HT-29 (cell line): ENCODE results near the gene PLCH1. TPM values are rescaled to one million over a fixed set of nuclear protein-coding genes. Genes with fewer than 3 reads are reported as not detected.

ENCODE experiments used
- DNase-seq: peaks from one replicate; pipeline ENCODE4 v3.0.0-alpha.2; 2015; ENCODE audit warnings: low spot score
- total RNA-seq: library from RNA; depleted of rRNA; stranded (reverse); fragments of >200 nt; shearing (Covaris generic); gene quantifications from 2 replicates; pipeline ENCODE4 v1.2.3, GENCODE V29; 2014

The PLCH1 gene
- total RNA-seq, 1 experiment from 2014 or later, result 1.9 TPM

GRCh38 chr3:155382396-155383042 is 362.4 kb downstream of the PLCH1 start:
- DNase-seq, result peak; percentile 93

GRCh38 chr3:155377847-155378246 is 367.0 kb downstream of the PLCH1 start:
- no peak for DNase-seq

GRCh38 chr3:155377071-155377470 is 367.8 kb downstream of the PLCH1 start:
- no peak for DNase-seq

GRCh38 chr3:155372281-155372680 is 372.6 kb downstream of the PLCH1 start:
- DNase-seq, result no peak

- DNase-seq, result no peak
Measured at GRCh38 chr3:155370764-155371503, 373.9 kb downstream of the PLCH1 start.

GRCh38 chr3:155370198-155370597 is 374.7 kb downstream of the PLCH1 start:
- DNase-seq, result no peak

- no peak for DNase-seq
Measured at GRCh38 chr3:155369735-155370134, 375.1 kb downstream of the PLCH1 start.

GRCh38 chr3:155369244-155369643 is 375.6 kb downstream of the PLCH1 start:
- no peak for DNase-seq

- no peak for DNase-seq
Measured at GRCh38 chr3:155368786-155369185, 376.1 kb downstream of the PLCH1 start.

GRCh38 chr3:155367506-155367905 is 377.4 kb downstream of the PLCH1 start:
- DNase-seq, result no peak

GRCh38 chr3:155365178-155365783 is 379.6 kb downstream of the PLCH1 start:
- no peak for DNase-seq

- DNase-seq, result no peak
Measured at GRCh38 chr3:155364492-155364891, 380.4 kb downstream of the PLCH1 start.

- DNase-seq, result no peak
Measured at GRCh38 chr3:155363690-155364070, 381.2 kb downstream of the PLCH1 start.

- no peak for DNase-seq
Measured at GRCh38 chr3:155362808-155363689, 381.8 kb downstream of the PLCH1 start.

GRCh38 chr3:155360281-155360680 is 384.6 kb downstream of the PLCH1 start:
- DNase-seq, result no peak

- DNase-seq, result peak; percentile 9
Measured at GRCh38 chr3:155356594-155357370, 388.1 kb downstream of the PLCH1 start.

GRCh38 chr3:155354658-155355057 is 390.2 kb downstream of the PLCH1 start:
- DNase-seq, result no peak

GRCh38 chr3:155352900-155353490 is 391.9 kb downstream of the PLCH1 start:
- peak; percentile 60 for DNase-seq

GRCh38 chr3:155350571-155350970 is 394.3 kb downstream of the PLCH1 start:
- DNase-seq, result no peak

- no peak for DNase-seq
Measured at GRCh38 chr3:155347901-155348300, 397.0 kb downstream of the PLCH1 start.

GRCh38 chr3:155342344-155342743 is 402.5 kb downstream of the PLCH1 start:
- no peak for DNase-seq
